Smooth muscle cell (in vitro differentiated cells): ENCODE measurements around the gene JUN. TPM values are rescaled to one million over a fixed set of nuclear protein-coding genes. Genes with fewer than 3 reads are reported as not detected.

ENCODE experiments used
- DNase-seq: peaks from one replicate; lab custom pipeline; 2025; ENCODE audit not compliant: unreplicated experiment; lab: John Stamatoyannopoulos, UW
- H2AFZ ChIP-seq: fragments of 200-600 bp; sonication (generic); 2 replicates; pipeline ENCODE4 v1.6.0; 2016; ENCODE audit warnings: antibody characterized with exemption, low read depth, mild to moderate bottlenecking
- H3F3A ChIP-seq: fragments of 200-600 bp; sonication (generic); 2 replicates; pipeline ENCODE4 v1.6.0; 2017; ENCODE audit warnings: antibody characterized with exemption, low read depth
- H3K27ac ChIP-seq: fragments of 200-600 bp; sonication (generic); 2 replicates; pipeline ENCODE4 v1.5.1; 2016; ENCODE audit warnings: low read depth, mild to moderate bottlenecking
- H3K27me3 ChIP-seq: fragments of 200-600 bp; sonication (generic); 2 replicates; pipeline ENCODE4 v1.6.1; 2016; ENCODE audit warnings: low read depth, mild to moderate bottlenecking
- H3K36me3 ChIP-seq: fragments of 200-600 bp; sonication (generic); 2 replicates; pipeline ENCODE4 v1.5.1; 2016; ENCODE audit warnings: low read depth
- H3K4me1 ChIP-seq: fragments of 200-600 bp; sonication (generic); 2 replicates; pipeline ENCODE4 v1.5.1; 2016; ENCODE audit warnings: low read depth
- H3K4me2 ChIP-seq: fragments of 200-600 bp; sonication (generic); 2 replicates; pipeline ENCODE4 v1.6.0; 2016; ENCODE audit warnings: mild to moderate bottlenecking
- H3K4me3 ChIP-seq: fragments of 200-600 bp; sonication (generic); 2 replicates; pipeline ENCODE4 v1.5.1; 2016; ENCODE audit warnings: mild to moderate bottlenecking
- H3K79me2 ChIP-seq: fragments of 200-600 bp; sonication (generic); 2 replicates; pipeline ENCODE4 v1.6.0; 2016; ENCODE audit warnings: low read depth, mild to moderate bottlenecking
- H3K9ac ChIP-seq: fragments of 200-600 bp; sonication (generic); 2 replicates; pipeline ENCODE4 v1.6.0; 2016; ENCODE audit warnings: low read depth
- H3K9me3 ChIP-seq: fragments of 200-600 bp; sonication (generic); replicated peaks from 2 replicates; pipeline ENCODE4 v1.5.1; 2016; ENCODE audit warnings: low read depth
- H4K20me1 ChIP-seq: fragments of 200-600 bp; sonication (generic); 2 replicates; pipeline ENCODE4 v1.6.0; 2016; ENCODE audit warnings: low read depth
- WGBS: methylation state at CpG from one replicate; pipeline ENCODE4 v1.1.7; 2016; ENCODE audit warnings: low lambda C conversion rate; 5-methylcytosine and 5-hydroxymethylcytosine counted together
- polyA plus RNA-seq: library from polyadenylated mRNA; unstranded; fragments of >200 nt; fragmentation: Nextera tagmentation; extraction: Ambion mirVana; gene quantifications from 2 replicates; pipeline ENCODE4 v1.2.1, GENCODE V29; 2016
- total RNA-seq: library from RNA; depleted of rRNA; stranded (reverse); fragments of >200 nt; gene quantifications from 2 replicates; pipeline ENCODE4 v1.2.3, GENCODE V29; 2014
- TF ChIP-seq, protein P1 (sequence below): fragments of 200-600 bp; sonication (generic); IDR thresholded peaks from 2 replicates; pipeline ENCODE4 v1.5.1; 2017; ENCODE audit warnings: borderline replicate concordance, mild to moderate bottlenecking, antibody characterized with exemption; ENCODE audit not compliant: insufficient read depth, poor library complexity, severe bottlenecking

Gene JUN
- 286 and 297 TPM in 2 replicates for total RNA-seq
- 200 and 253 TPM in 2 replicates for polyA plus RNA-seq

GRCh38 chr1:58783993-58784757 lies at the start of gene JUN:
TSS of gene JUN (minus strand) at chr1:58784047. CDS start at chr1:58783070, 977 bp downstream.
- Histone ChIP-seq H3K4me2 (peak within 1 kb of the TSS; percentile 94), H3K9ac (peak within 1 kb of the TSS; percentile 99), H3K9me3 (no peaks in the 10 kb centered on the region), H3K36me3 (no peaks in the 10 kb centered on the region), H4K20me1 (peaks cover 38% of the 10 kb centered on the region), H3K4me1 (peaks cover 6% of the 10 kb centered on the region), H2AFZ (no peak within 1 kb of the TSS), H3F3A (peaks cover 24% of the 10 kb centered on the region), H3K27me3 (no peaks in the 10 kb centered on the region), H3K4me3 (peak within 1 kb of the TSS; percentile 91), H3K27ac (peak within 1 kb of the TSS; percentile 100), H3K79me2 (peaks cover 29% of the 10 kb centered on the region)
- WGBS = 1% methylated on average over 43 of the region's 57 CpGs
- peak; percentile 95 for DNase-seq
- TF ChIP-seq, protein P1, sequence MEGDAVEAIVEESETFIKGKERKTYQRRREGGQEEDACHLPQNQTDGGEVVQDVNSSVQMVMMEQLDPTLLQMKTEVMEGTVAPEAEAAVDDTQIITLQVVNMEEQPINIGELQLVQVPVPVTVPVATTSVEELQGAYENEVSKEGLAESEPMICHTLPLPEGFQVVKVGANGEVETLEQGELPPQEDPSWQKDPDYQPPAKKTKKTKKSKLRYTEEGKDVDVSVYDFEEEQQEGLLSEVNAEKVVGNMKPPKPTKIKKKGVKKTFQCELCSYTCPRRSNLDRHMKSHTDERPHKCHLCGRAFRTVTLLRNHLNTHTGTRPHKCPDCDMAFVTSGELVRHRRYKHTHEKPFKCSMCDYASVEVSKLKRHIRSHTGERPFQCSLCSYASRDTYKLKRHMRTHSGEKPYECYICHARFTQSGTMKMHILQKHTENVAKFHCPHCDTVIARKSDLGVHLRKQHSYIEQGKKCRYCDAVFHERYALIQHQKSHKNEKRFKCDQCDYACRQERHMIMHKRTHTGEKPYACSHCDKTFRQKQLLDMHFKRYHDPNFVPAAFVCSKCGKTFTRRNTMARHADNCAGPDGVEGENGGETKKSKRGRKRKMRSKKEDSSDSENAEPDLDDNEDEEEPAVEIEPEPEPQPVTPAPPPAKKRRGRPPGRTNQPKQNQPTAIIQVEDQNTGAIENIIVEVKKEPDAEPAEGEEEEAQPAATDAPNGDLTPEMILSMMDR = no peak

GRCh38 chr1:58833166-58833565 lies 49.3 kb upstream of the JUN start:
- no peak overlapping the region for H3K9ac ChIP-seq
- H3K4me3 ChIP-seq = no peak overlapping the region
- no peaks in the 10 kb centered on the region for H3K27me3 ChIP-seq
- no peak for DNase-seq
- H2AFZ ChIP-seq = no peak overlapping the region
- no peaks in the 10 kb centered on the region for H3K36me3 ChIP-seq
- no peaks in the 10 kb centered on the region for H3K79me2 ChIP-seq
- H3K9me3 ChIP-seq = peaks cover 4% of the 10 kb centered on the region
- TF ChIP-seq, protein P1 = no peak
- no peaks in the 10 kb centered on the region for H3K4me1 ChIP-seq
- H3F3A ChIP-seq = no peaks in the 10 kb centered on the region
- WGBS = 96% methylated on average over 1 of the region's 1 CpG
- H3K4me2 ChIP-seq = no peak overlapping the region
- H4K20me1 ChIP-seq = no peaks in the 10 kb centered on the region
- no peak overlapping the region for H3K27ac ChIP-seq

GRCh38 chr1:58830291-58830690 lies 46.4 kb upstream of the JUN start:
- Histone ChIP-seq H3K36me3 (no peaks in the 10 kb centered on the region), H2AFZ (no peak overlapping the region), H3K27ac (no peak overlapping the region), H3K4me3 (no peak overlapping the region), H3K27me3 (no peaks in the 10 kb centered on the region), H3F3A (no peaks in the 10 kb centered on the region), H3K4me2 (no peak overlapping the region), H3K9ac (no peak overlapping the region), H3K79me2 (no peaks in the 10 kb centered on the region), H3K4me1 (no peaks in the 10 kb centered on the region), H4K20me1 (no peaks in the 10 kb centered on the region), H3K9me3 (peaks cover 9% of the 10 kb centered on the region)
- no peak for DNase-seq
- TF ChIP-seq, protein P1 = no peak
- WGBS = 92% methylated on average over 1 of the region's 1 CpG

- Histone ChIP-seq H3K9ac (no peak overlapping the region), H3K9me3 (peaks cover 9% of the 10 kb centered on the region), H3K79me2 (no peaks in the 10 kb centered on the region), H3K36me3 (no peaks in the 10 kb centered on the region), H4K20me1 (no peaks in the 10 kb centered on the region), H3K4me1 (no peaks in the 10 kb centered on the region), H2AFZ (no peak overlapping the region), H3K4me3 (no peak overlapping the region), H3K27ac (no peak overlapping the region), H3K4me2 (no peak overlapping the region), H3K27me3 (no peaks in the 10 kb centered on the region), H3F3A (no peaks in the 10 kb centered on the region)
- no peak for DNase-seq
- TF ChIP-seq, protein P1 = no peak
- 89% methylated on average over 1 of the region's 1 CpG for WGBS
These were observed 46.0 kb upstream of the JUN start for GRCh38 chr1:58829866-58830265.
